HG03280 (cell line): ENCODE measurements around the gene LEKR1.

ENCODE experiments used
- ATAC-seq: cut with Tn5 transposase; IDR thresholded peaks from one replicate; pipeline ENCODE4 v1.9.1; 2021; ENCODE audit warnings: mild to moderate bottlenecking, moderate library complexity; ENCODE audit not compliant: unreplicated experiment

Gene LEKR1

DNA sequence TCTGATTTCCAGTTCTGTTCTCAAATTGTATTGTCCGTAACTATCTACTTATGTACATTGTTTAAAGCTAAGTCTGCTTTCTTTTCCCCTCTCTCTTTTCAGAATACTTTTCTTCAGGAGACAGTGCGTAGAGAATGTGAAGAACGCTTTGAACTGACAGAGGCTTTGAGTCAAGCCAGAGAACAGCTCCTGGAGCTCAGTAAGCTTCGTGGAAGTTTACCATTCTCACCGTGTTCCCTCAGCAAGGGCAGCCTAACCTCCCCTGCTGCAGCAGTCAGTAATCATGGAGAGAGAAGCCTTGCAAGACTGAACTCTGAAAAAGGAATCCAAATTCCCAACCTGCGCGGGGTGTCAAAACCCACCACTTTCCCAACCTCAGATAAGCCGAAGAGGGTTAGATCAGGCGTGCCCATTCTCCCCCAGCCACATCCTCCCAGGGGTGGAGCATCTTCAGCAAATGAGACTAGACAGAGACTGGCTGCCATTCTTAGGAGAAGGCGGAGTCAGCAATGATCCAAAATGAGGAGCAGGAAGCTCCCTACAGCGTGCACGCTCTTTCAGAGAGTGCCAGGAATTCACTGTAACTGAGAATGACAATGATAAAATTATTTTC is 219.2 kb downstream of the LEKR1 start:
- no peak for ATAC-seq

DNA sequence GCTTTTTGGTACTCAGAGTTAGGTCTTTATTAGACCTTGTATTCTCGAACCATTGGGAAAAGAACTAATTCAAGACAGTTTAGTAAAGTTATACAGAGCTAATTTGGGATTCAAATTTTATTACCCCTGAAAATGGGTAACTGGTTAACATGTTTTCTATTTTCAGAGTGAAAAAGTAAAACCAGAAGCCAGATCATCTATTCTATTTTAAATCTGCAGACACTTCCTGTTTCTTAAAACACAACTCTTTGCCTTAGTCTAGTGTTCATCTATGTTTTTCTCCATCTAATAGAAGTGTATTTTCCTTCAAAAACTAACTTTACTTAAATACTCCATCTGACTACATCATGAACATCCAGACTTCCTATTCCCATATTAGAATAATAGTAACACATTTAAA is 220.4 kb downstream of the LEKR1 start:
- ATAC-seq, result no peak

DNA sequence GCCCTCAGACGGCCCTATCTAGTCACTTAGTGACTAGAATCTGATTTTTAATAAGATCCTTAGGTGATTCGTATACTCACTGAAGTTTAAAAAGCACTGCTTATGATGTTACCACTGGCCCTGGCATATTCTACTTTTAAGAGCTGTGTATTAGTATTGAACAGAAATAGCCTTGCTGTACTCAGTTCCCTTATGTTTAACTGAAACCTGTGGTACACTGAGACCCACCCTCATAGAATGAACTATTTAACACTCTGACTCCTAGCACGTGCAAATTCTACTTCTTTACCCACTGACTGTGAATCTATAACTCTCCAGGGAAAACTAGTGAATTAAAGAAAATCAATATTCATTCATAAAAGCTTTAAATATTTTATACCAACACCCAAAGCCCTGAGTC is 224.9 kb downstream of the LEKR1 start:
- no peak for ATAC-seq

DNA sequence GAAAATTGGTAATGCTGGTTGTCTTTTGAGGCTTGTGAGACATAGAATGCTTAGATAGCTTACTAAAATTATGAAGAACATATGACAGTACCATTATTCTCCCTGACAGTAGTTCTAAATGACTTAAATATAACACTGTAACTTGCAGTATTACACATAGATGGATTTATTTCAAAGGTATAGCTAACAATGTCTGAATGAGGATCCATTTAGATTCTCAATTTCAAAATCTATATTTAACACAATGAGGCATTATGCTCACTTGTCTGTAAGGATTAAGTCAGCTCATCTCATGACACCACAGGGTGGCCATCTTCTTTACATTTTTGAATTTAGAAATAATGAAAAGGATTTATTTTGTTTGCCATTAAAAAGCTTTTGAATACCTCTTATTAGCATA is 225.4 kb downstream of the LEKR1 start:
- ATAC-seq, result no peak

DNA sequence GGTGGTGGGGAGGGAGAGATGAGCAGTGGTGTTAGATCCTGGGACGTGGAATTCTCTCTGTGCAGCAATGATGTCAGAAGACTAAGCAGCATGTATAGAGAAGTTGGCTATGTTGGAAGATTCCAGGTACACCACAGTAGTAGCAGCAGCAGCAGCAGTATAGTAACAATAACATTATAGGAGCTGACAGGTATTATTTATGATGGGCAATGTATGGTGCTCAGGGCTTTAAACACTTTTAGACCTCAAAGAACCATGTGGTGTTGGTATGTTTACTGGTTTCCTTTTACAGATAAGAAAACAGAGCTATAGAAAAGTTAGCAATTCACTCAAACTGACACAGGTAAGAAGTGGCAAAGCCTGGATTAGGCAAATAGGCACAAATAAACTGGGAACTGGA is 229.9 kb downstream of the LEKR1 start:
- ATAC-seq, result no peak

DNA sequence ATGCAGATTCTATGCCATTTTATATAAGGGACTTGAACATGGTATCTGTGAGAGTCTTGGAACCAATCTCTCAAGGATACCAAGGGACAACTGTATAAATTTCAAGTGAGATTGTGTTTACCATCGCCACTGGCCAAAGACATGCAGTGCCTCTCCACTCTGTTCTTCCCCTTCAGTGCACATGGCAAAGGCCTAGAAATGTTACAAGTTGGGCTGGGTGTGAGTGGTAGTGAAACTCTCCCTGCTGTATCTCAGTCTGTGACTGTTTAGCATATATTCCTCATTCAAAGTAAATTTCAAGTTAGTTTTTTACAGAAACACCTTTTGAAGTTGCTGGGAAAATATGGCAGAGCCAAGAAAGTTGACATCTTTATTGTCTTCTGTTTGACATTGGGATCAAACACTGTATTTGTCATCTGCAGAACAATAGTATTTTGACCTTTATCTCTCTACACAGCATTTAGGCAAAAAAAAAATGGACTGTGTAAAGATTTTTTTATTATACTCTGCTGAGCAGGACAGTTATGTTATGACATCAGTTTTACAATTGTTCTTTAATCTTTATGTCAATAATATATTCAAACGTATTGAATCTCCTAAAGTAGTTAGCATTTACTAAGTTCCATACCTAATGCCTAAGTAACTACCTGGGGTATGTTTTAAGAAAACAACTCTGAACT is 232.4 kb downstream of the LEKR1 start:
- no peak for ATAC-seq

DNA sequence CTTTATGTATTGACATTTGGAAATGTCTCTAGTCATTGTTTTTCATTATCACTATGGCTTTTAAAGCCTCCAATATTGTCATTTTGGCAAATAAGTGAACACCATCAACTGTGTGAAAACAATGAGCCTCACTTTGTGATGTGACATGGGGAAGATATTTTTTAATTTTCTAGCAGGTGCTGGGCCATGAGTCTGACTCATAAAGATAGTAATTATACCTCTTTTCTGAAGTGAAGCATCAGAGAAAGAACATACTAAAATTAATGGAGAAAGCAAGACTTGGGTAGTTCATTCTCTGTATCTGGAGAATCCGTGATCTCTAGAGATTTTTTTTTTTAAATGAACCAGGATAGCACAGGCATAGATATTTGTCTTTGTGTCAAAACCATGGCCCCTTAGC is 233.0 kb downstream of the LEKR1 start:
- no peak for ATAC-seq

DNA sequence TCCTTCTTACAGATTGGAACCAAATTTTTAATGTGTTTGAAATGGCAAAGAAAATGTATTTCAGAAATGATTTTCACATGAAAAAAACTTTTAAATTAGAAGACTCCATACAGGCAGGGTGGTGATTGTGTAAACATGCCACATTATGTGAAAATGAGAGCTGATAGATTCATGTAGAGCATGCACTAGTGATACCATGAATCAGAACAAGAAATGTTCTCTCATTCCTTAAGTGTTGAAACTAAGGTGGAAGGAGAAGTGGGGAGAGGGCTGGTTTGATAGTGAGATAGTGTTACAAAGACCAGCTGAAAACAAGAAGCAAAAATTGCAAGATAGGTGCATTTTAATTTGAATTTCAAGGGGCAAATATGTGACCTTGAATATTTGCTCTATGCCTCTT is 233.5 kb downstream of the LEKR1 start:
- peak; percentile 62 for ATAC-seq

DNA sequence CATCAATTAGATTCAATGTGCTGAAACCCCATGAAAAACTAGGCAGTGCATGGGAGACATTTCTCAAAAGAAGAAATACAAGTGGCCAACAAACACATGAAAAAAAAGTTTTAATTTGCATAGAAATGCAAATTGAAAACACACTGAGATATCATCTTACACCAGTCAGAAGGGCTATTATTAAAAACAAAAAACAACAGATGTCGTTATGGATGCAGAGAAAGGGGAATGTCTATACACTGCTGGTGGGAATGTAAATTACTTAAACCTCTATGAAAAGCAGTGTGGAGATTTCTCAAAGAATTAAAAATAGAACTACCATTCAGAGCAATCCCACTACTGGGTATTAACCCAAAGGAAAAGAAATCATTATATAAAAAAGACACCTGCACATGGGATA is 235.1 kb downstream of the LEKR1 start:
- no peak for ATAC-seq

DNA sequence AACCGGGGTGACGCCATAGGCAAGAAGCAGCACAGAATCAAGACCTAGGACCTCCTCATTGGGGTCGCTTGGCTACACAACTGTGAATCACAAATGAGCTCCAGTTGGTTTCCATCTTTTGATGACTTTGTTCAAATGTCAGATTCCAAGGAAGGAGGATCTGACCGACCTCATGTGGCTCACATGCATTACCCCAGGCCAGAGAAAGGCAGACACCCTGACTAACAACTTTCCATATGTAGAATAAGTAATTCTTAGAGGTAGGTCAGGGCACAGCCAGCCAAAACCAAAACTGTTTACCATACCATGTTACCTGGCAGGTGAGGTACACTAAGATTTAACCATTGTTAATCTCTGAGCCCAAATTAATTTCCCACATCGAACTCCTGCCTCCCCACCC is 237.3 kb downstream of the LEKR1 start:
- ATAC-seq, result no peak

DNA sequence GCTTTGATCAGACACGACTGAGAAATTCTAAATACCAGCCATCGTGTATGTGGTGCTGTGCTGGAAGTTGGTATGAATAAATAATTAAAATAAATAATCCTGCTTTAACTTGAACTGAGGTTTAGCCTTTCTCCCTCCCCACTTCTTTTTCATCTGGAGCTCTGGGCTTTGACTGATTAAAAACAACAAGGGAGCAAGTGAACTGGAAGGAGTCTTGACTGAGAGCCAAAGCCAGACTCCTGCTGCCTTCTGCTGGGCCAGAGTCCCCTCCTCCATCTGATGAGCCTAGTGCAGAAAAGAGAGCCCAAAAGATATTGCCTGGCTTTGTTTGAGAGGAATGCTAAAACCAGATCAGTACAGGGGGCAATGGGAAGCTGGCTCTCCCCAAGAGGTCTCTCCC is 237.8 kb downstream of the LEKR1 start:
- ATAC-seq, result no peak

DNA sequence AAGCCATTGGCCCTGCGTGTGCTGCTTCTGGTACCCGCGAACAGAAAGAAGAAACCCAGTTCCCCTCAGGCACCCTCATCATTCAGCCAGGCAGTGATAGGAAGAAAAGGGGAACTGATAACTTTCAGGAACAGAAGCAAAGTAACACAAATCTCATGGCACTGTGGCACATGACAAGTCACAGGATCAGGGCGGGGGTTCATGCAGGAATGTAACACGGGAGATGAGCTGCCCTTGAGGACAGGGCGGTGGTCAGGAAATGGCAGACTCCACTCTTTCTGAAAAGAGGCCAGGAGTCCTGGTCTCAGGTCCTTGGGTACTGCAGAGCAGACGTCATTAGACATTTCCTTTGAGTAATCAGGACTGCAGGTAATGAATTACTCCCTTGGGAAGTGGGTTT is 238.2 kb downstream of the LEKR1 start:
- peak; percentile 50 for ATAC-seq

DNA sequence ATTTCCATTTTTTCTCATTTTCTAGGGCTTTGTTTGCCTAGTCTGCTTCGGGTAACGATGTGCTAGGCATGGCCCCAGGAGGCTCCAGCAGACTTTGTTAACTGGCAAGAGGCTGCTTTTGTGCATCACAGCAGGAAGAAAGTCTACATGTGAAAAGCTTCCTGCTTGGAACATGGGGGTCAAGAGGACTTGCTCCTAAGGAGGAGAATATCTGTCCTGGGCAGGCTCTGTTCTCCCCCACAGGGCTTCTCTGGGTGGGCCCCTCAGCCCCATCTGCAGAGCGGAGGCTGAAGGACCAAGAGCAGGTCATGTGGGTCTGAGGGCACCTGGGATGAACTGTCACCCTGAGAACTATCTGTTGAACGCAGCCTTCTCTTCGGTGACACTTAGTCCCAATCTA is 239.0 kb downstream of the LEKR1 start:
- ATAC-seq, result no peak

DNA sequence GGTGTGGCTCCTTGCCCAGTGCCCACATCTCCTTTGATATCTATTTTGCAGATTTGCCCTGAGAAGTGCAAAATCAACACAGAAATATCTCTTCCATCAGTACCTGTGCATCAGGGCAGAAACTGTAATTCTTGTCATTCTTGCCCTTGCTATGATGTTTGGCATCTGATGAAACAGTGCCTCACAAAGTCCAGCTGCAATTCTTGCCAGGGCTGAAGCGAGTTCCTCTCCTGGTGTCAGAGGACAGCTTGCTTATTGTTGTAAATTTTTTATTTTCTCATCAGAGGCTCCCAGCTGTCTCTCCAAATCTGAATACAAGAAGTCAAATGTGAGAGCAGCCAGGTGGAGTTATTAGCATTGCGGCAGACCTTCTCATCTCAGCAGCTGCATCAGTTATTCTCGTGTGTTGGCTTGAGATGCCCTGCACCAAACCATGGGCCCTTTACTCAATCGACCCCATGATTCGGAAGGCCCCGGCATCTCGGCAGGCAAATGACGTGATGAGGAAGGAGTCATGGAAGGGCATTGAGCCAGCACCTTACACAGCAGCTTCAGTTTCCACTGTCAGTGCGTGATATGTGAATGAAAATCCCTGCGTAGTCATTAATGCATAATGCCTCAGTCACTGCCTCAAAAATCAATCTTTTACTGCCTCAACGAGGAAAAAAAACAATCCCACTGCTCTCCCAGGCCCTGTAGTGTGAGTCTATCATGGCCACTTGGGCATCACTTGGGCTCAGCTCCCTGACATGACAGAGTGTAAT is 240.4 kb downstream of the LEKR1 start:
- no peak for ATAC-seq

DNA sequence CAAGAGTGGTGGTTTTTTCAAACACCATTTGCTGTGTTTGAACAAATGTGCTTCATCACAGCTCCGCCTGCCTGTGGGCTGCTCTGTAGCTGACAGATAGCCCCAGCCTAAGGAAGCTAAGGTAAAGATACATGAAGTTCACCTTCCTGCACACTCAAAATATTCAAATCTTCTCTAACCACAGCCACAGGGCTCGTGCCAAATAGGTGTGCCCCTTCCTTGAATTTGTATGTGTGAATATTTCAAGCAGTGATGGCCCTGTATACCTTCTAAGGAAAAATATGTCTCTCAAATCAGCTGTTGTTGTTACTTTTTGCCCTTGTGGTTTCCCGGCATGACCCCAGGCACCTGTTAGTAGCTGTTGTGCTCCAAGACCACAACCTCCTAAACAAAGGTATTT is 241.0 kb downstream of the LEKR1 start:
- peak; percentile 40 for ATAC-seq

DNA sequence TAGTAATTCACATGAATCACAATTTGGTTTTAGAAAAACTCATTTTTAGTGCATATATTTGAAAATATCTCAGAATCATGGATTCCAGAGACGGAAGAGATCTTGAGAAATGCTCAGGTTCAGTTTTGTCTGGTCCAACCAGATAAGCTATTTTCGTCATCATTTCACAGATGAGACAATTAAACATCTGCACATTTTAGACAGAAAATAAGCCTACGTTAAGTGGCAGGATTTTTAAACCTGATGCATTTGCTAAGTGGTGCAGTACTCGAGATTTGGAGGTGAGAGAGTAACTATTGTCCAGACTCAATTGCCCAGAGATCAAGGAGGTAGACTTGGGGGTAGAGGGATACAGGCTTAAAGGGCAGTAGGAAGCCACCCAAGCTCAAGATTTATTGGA is 243.3 kb downstream of the LEKR1 start:
- ATAC-seq, result no peak

DNA sequence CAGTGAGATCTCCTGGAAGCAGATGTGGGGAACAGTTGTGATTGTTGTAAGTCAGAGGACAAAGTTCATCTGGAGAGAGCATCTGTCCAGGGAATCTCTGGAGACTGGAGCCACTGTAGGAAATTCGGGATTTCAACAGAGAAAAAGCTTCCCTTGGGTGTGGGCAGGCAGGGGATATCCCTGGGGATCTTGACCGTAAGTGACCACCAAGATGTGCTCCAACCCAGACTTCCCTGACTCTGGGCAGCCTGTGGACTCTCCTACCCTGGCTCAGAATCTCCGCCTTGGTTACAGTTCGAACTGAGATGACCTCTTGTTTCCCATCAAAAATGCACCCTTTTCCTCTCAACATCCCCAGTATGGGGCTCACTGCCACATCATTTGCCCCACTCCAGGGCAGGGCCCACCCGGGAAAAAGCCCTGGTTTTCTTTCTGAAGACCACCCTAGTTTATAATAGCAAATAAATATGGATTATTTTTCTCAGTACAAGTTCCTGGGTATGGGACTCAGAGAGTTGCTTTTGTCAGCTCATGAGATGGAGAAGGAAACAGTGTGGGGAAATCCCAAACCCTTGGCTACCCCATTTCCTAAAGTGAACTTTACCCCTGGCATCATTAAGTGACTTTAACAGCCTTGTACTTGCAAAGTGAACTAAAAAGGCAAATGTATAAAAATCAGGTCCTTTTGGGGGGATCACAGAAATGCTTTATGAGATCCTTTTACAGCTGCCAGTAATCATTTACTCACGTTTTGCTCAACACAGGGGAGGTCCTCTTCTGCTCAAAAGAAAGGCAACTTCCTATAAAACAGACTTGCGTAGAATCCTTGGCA is 243.9 kb downstream of the LEKR1 start:
- ATAC-seq, result no peak

DNA sequence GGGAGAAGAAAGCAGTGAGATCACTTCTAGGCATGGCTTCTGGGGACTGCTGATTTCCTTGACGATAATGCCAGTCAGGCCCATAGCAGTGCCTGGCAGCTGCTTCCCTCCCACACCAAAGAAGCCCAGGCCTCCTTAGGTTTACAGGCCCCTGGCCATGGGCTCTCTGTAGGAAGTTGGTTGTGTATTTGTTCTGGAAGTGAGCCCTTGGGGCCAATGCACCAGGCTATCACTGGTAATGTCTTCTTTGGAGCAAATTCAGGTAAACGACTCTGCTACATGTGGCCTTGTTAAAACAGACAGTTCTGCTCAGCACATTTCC is 244.5 kb downstream of the LEKR1 start:
- no peak for ATAC-seq

DNA sequence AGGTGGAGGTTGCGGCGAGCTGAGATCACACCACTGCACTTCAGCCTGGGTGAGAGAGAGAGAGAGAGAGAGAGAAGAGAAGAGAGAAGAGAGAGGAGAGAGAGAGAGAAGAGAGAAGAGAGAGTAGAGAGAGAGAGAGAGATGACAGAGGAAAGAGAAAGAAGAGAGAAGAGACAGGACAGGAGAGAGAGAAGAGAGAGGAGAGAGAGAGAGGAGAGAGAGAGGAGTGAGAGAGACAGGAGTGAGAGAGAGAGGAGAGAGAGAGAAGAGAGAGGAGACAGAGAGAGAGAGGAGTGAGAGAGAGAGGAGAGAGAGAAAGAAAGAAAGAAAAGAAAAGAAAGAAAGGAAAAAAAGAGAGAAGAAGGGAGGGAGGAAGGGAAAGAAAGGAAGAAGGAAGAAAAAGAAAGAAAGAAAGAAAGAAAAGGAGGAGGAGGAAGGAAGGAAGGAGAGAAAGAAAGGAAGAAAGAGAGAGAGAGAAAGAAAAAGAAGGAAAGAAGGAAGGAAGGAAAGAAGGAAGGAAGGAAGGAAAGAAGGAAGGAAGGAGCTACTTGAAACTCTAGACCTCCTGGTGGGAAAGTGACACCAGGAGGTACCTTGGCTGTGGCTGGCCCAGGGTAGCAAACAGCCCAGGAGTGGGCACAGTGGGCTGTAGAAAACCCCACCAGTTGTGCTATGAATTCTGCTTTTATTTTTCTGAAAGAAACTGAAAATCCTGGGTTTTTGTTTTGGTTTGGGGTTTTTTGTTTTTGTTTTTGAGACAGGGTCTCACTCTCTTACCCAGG is 245.8 kb downstream of the LEKR1 start:
- no peak for ATAC-seq

DNA sequence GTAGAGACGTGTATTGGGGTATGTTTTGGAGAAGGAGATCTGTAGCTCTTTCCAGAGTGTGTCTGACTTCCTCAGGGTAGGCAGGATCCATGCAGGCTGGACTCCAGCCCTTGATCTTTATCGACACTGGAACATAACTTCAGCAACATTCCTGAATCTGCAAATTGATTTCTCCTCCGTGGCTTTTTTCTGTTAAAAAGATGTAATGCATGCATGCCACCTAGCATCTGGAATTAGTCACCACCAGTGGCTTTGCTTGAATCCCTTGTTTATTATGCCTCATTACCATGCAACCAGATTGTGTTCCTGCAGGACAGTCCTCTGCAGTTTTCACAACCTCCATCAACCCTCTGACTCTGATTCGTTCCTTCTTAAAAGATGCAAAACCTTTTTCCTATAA is 247.7 kb downstream of the LEKR1 start:
- no peak for ATAC-seq

DNA sequence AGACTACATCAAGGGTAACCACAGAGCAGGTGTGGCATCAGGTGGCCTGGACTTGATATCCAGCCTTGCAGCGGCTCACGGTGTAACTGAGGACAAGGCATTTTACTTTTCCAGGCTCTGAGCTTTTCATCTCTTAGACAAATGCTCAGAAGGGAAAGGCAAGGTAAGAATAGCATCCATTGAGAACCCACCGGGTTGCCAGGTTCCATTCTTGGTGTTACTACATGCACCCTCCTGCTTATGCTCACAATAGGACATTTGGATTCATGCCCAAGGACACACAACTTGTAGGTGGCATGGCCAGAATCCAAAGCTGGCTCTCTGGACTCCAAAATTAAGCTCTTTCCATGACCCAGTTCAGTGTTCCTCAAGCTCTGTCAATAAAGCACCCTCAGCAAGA is 248.3 kb downstream of the LEKR1 start:
- no peak for ATAC-seq
